ENCODE results near the gene GTF3A. TPM values are rescaled to one million over a fixed set of nuclear protein-coding genes. Genes with fewer than 3 reads are reported as not detected.

The GTF3A gene
- total and polyA plus RNA-seq, 2 of the 4 experiments (the other 2 are of a cell fraction), result 74.1 to 116 TPM

DNA sequence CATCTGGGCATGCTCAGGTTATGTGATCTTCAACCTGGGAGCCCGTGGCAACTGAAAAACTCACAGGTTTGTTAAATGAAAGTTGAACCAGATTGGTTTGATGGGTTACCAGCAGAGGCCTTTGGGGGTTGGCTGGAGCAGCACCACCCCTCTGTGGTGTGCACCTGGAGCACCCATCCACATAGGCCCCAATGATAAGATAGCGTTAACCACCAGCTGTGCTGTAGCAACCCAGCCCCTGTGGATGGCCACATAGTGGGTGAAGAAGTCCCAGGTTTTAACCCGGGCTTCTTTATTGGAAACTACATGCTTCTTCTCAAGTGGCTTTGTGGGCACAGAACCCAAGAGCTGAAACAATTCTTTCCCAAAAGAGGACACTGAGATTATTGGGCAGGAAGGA lies 48.5 kb downstream of the GTF3A start:
- DNase-seq (no peak), ATAC-seq (ENCODE audit: low read depth) (no peak)
- no peak overlapping the region for H2AK9ac ChIP-seq (replicated peaks; ENCODE audit: low read depth, low read length, poor library complexity)
- H4K91ac ChIP-seq (ENCODE audit: insufficient read depth, low read depth, low read length), result no peak overlapping the region
- no peak overlapping the region for H2AK5ac ChIP-seq (ENCODE audit: low read depth, low read length)
- in situ Hi-C loops (cut with MboI; ENCODE audit: low sequenced_read_pairs), result no loop called here
- no peak overlapping the region for H2BK120ac ChIP-seq (ENCODE audit: low read depth, low read length)
- H3K56ac ChIP-seq (ENCODE audit: extremely low read depth, insufficient read depth, low read length), result no peak overlapping the region
- H3K4me1 ChIP-seq (ENCODE audit: control insufficient read depth, insufficient read depth, low read length), result no peaks in the 10 kb centered on the region
- ChIA-PET CTCF (no interaction called here), POLR2A (ENCODE audit: unreplicated experiment) (no interaction called here)
- H4K5ac ChIP-seq (ENCODE audit: low read depth, low read length), result no peak overlapping the region
- no peak overlapping the region for H2BK20ac ChIP-seq (ENCODE audit: low read depth, low read length)
- H3K9ac ChIP-seq (ENCODE audit: low read depth, low read length), result no peak overlapping the region
- H3K4me3 ChIP-seq (ENCODE audit: insufficient read depth, low read depth, low read length), result no peak overlapping the region
- no peak overlapping the region for H3K4me2 ChIP-seq (ENCODE audit: low read depth, low read length)
- no peaks in the 10 kb centered on the region for H4K20me1 ChIP-seq (ENCODE audit: insufficient read depth, low read length)
- no peaks in the 10 kb centered on the region for H3K79me1 ChIP-seq (ENCODE audit: low read depth in 1 of 2, low read length in 2 of 2)
- intact Hi-C loops (cut with micrococcal nuclease), result no loop called here
- H3K36me3 ChIP-seq (ENCODE audit: control insufficient read depth, insufficient read depth, low read length), result no peaks in the 10 kb centered on the region
- H2BK5ac ChIP-seq (ENCODE audit: low read depth, low read length, poor library complexity, severe bottlenecking), result no peak overlapping the region
- dilution Hi-C loops (cut with HindIII; ENCODE audit: low sequenced_read_pairs, unreplicated experiment), result no loop called here
- no peak overlapping the region for H4K8ac ChIP-seq (ENCODE audit: low read depth in 2 of 2, low read length in 2 of 2)
- H2AFZ ChIP-seq (replicated peaks; ENCODE audit: low read length, poor library complexity), result no peak overlapping the region
- H3K4ac ChIP-seq (ENCODE audit: low read depth, low read length), result no peak overlapping the region
- no peaks in the 10 kb centered on the region for H3K9me1 ChIP-seq (ENCODE audit: insufficient read depth, low read length)
- no peak overlapping the region for H3K14ac ChIP-seq (replicated peaks; ENCODE audit: low read depth, low read length)
- WGBS, 2 experiments (ENCODE audit: extremely low coverage in 2 of 2, insufficient read length in 1 of 2), result no CpG with 5 or more reads among the region's 3 CpGs
- H3K27me3 ChIP-seq (ENCODE audit: control insufficient read depth, insufficient read depth, low read length), result peaks cover 10% of the 10 kb centered on the region
- no peak overlapping the region for H2BK15ac ChIP-seq (ENCODE audit: low read depth, low read length)
- H3K23ac ChIP-seq (ENCODE audit: low read depth, low read length), result no peak overlapping the region
- no peak overlapping the region for H3K27ac ChIP-seq (ENCODE audit: insufficient read depth, low read length)
- no peak overlapping the region for H3K18ac ChIP-seq (ENCODE audit: low read depth, low read length)
- TF ChIP-seq MAZ (IDR thresholded peaks at IDR 0.05; ENCODE audit: borderline replicate concordance, low read depth, low read length), result no peak
- TF ChIP-seq, protein P1, sequence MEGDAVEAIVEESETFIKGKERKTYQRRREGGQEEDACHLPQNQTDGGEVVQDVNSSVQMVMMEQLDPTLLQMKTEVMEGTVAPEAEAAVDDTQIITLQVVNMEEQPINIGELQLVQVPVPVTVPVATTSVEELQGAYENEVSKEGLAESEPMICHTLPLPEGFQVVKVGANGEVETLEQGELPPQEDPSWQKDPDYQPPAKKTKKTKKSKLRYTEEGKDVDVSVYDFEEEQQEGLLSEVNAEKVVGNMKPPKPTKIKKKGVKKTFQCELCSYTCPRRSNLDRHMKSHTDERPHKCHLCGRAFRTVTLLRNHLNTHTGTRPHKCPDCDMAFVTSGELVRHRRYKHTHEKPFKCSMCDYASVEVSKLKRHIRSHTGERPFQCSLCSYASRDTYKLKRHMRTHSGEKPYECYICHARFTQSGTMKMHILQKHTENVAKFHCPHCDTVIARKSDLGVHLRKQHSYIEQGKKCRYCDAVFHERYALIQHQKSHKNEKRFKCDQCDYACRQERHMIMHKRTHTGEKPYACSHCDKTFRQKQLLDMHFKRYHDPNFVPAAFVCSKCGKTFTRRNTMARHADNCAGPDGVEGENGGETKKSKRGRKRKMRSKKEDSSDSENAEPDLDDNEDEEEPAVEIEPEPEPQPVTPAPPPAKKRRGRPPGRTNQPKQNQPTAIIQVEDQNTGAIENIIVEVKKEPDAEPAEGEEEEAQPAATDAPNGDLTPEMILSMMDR (conservative IDR thresholded peaks at IDR 0.05; ENCODE audit: low read depth, low read length), result no peak
- no peak for TF ChIP-seq RAD21 (IDR thresholded peaks at IDR 0.05; ENCODE audit: low read length)
- TF ChIP-seq RFX5 (IDR thresholded peaks at IDR 0.05; ENCODE audit: low read depth, low read length), result no peak
- no peak for TF ChIP-seq NFE2L2 (IDR thresholded peaks at IDR 0.05; ENCODE audit: low read depth, low read length)
- no peak for TF ChIP-seq SMC3 (IDR thresholded peaks at IDR 0.05; ENCODE audit: low read depth, low read length)
- no peak for TF ChIP-seq MXI1 (IDR thresholded peaks at IDR 0.05; ENCODE audit: borderline replicate concordance, low read depth, low read length)
- TF ChIP-seq POLR2A (IDR thresholded peaks at IDR 0.05; ENCODE audit: low read depth, low read length), result no peak
- TF ChIP-seq, protein P2, sequence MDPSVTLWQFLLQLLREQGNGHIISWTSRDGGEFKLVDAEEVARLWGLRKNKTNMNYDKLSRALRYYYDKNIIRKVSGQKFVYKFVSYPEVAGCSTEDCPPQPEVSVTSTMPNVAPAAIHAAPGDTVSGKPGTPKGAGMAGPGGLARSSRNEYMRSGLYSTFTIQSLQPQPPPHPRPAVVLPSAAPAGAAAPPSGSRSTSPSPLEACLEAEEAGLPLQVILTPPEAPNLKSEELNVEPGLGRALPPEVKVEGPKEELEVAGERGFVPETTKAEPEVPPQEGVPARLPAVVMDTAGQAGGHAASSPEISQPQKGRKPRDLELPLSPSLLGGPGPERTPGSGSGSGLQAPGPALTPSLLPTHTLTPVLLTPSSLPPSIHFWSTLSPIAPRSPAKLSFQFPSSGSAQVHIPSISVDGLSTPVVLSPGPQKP (IDR thresholded peaks at IDR 0.05; ENCODE audit: borderline replicate concordance, low read depth, low read length), result no peak
- no peak for TF ChIP-seq MAFK (IDR thresholded peaks at IDR 0.05; ENCODE audit: low read depth, low read length)
- TF ChIP-seq, protein P3, sequence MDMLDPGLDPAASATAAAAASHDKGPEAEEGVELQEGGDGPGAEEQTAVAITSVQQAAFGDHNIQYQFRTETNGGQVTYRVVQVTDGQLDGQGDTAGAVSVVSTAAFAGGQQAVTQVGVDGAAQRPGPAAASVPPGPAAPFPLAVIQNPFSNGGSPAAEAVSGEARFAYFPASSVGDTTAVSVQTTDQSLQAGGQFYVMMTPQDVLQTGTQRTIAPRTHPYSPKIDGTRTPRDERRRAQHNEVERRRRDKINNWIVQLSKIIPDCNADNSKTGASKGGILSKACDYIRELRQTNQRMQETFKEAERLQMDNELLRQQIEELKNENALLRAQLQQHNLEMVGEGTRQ (IDR thresholded peaks at IDR 0.05; ENCODE audit: low read depth, low read length), result no peak
- no peak for TF ChIP-seq CHD1 (IDR thresholded peaks at IDR 0.05; ENCODE audit: low read depth, low read length)
- TF ChIP-seq CEBPB (IDR thresholded peaks at IDR 0.05; ENCODE audit: low read depth, low read length), result no peak
- no TSS peak for BruUV-seq (replicated peaks)
- H3K9me3 ChIP-seq (ENCODE audit: control insufficient read depth, insufficient read depth, low read length), result no peaks in the 10 kb centered on the region

Data from IMR-90 (cell line).